ENCODE data around the gene PRKCD.

DNA sequence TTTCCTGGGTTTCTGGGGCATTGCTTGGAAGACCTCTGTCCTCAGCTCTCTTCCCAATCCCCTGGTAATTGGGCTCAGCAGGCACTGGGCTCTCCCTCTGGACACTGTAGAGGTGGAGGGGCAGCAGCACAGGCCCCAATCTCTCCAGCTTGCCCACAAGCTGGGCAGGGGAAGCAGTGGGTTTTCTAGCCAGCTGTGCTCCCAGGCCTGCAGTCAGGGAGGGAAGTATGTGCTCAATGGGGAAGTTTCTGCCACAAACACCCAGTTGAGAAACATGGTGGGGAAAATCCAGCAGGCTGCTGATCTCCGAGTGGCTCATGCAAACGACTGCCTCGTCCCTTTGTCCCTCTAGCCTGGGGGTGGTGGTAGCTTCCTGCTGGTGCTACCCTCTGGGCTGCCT is 18.0 kb upstream of the PRKCD start:
- TF ChIP-seq SUZ12 (IDR thresholded peaks at IDR 0.05; ENCODE audit: extremely low read depth, insufficient read depth, insufficient read length) (no peak), ZNF274 (IDR thresholded peaks at IDR 0.05; ENCODE audit: low read depth, low read length) (no peak)

Measured in NT2/D1 (cell line).